Esophagus mucosa (tissue), 1 donor: ENCODE data around the gene SPTBN5. TPM values are rescaled to one million over a fixed set of nuclear protein-coding genes. Genes with fewer than 3 reads are reported as not detected.

Experiments used
- ATAC-seq: fragments of 200-7000 bp; cut with Tn5 transposase; one replicate; pipeline ENCODE4 v1.9.1; 2020
- total RNA-seq: library from RNA; stranded (reverse); gene quantifications from one replicate; pipeline ENCODE4 v1.2.4, GENCODE V29; 2023
- donor health status: DM: yes; HTN: yes; CAD: no.

SPTBN5 gene
- total RNA-seq, 1 donor from 2014 or later: 2.1 TPM

GRCh38 chr15:41926185-41927056 lies 32.6 kb upstream of the SPTBN5 start:
- ATAC-seq: no peak

DNA sequence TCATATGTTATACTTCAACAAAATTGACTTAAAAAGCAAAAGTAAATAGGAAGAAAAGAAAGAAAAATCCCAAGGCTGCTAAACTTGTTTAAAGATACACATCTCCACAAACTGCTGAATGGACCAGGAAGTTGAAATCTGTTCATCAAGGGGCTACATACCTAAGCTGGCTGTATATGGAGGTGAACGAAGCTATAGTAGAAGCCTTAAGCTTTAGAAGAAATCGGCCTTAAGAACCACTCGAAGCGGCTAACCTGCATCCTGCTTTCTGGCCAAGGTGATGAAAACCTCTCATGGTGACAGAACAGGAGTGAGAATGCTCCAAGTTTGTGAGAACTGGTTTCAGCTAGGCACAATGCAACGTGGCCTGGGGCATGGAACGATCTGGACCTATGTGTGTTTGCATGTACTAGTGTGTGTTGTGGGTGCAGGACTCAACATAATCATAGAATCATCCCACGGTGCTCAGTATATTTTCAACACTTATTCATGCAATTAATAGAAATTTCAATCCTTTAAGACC lies 31.3 kb upstream of the SPTBN5 start:
- ATAC-seq: no peak

GRCh38 chr15:41923401-41923997 lies 29.6 kb upstream of the SPTBN5 start:
- no peak for ATAC-seq

- ATAC-seq: no peak
These were observed 28.5 kb upstream of the SPTBN5 start for GRCh38 chr15:41922353-41922752.

- ATAC-seq: peak; percentile 46
These were observed 27.8 kb upstream of the SPTBN5 start for GRCh38 chr15:41921639-41922038.

DNA sequence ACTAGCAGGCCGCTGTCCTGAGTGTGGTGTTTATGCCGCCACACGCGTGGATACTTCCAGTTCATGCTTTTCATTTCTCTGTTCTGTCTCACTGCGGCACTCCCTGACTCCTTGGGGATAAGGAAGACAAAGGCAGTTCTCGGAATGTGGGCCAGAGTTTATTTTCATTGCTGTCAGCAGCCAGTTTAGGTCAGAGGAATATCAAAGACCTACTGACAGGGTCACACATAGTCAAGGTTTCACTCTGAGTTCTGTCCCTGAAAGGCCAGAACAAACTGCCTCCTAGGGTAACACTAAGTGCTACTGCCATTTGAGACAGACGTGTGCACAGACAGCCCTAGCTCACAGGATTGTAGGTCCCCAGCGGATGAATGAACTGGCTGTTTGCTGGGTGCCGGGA lies 27.3 kb upstream of the SPTBN5 start:
- ATAC-seq: no peak

DNA sequence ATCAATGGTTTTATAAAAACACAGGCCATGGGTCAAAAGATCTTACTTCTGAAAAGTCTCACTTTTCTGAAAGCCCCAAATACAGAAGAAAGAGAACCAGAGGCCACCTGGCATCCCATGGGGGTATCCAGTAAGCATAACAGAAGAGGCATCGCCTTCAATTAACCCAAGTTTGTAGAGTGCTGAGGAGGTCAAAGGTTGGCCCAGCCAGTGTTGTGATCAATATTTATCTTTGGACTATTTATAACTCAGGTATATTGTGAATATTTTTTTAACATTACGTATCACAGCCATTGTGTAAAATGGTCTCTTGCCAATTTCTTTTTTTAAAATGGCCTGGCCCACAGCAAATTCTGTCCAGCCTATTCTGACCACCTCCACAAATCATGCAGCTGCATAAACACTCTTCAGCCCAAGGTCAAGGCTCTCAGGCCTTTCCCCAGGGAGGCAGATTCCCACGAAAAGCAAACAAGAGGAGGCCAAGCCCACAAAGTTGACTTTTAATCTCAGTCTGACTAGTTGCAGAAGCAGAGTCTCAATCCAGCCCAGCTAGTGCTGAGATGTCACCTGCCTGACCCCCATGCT lies 26.2 kb upstream of the SPTBN5 start:
- no peak for ATAC-seq

GRCh38 chr15:41919201-41919820 lies 25.5 kb upstream of the SPTBN5 start:
- no peak for ATAC-seq

GRCh38 chr15:41918506-41919126 lies 24.8 kb upstream of the SPTBN5 start:
- ATAC-seq: no peak

DNA sequence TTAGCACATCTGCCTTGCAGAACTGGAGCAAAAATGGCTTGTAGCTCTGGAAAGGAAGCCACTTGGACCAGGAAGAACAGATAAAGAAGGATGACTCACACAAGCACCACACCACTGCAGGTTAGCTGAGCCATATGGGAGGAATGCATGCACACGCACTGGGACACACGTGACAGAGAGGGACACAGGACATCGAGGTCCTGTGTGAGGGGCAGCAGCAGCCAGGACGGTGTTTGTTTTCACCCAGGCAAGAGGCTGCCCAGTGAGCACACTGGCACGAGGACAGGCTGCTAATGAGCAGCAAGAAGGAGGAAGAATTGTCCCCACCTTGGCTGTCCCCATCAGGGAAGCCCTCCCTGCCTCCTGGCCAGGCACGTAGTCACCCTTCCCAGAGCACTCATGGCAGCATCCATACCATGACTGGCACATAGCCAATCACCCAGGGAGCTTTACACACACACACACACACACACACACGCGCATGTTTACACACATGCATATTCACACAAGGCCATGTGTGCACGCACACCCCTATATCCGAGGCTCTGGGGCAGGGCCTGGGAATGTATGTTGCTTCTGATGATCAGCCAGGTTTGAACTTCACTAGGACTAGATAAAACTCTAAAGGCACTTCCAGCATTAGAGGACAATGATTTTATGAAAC lies 24.0 kb upstream of the SPTBN5 start:
- peak; percentile 88 for ATAC-seq

DNA sequence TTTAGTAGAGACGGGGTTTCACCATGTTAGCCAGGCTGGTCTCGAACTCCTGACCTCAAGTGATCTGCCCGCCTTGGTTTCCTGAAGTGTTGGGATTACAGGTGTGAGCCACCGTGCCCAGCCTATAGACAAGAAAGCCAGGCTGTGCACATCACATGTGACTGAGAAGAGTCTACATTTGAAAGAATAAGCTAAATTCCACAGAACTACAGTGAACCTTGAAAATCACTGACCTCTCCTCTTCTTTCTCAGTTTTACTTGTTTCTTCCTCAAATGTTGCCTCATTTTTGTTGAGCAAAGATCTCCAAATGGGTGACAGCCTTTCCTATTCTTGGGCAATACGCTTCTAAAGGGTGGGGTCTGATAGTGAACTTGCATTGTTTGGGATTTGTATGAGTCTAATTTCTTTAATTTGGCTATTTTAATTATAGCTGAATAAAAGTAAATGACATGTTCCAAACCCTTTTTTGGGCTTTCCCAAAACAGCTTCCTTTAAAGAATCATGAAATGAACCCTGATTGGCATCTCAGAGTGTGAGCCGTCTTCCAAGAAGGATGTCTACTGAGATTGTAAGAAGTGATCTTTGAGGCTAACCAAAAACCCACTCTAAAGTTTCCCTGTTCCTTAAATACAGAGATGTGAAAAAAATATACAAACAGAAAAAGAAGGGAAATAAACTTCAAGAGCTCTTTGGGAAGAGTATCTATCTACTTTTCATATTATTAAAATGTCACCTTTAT lies 21.6 kb upstream of the SPTBN5 start:
- no peak for ATAC-seq

- ATAC-seq: no peak
These were observed 20.6 kb upstream of the SPTBN5 start for GRCh38 chr15:41914411-41914810.

DNA sequence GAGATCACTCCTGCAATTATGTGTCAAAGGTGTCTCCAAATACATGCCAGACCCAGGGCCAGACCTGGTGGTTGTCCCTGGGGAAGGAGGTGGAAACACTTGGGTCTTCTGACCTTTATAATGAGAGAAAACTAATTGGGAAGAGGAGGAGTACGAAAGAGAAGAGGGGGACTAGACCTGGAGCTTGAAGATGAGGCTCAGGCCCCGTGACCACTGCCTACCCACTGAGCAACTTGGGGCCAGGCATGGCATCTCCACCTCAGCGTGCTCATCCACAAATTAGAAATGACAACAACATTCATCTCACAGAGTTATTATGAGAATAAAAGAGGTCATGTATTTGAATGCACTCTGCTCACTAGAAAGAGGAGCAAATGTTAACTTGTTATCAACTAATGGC lies 19.4 kb upstream of the SPTBN5 start:
- ATAC-seq: no peak

- peak; percentile 87 for ATAC-seq
These were observed 18.0 kb upstream of the SPTBN5 start for GRCh38 chr15:41911691-41912345.

- no peak for ATAC-seq
These were observed 15.0 kb upstream of the SPTBN5 start for GRCh38 chr15:41908736-41909461.

- no peak for ATAC-seq
These were observed 13.3 kb upstream of the SPTBN5 start for GRCh38 chr15:41907141-41907540.

GRCh38 chr15:41906608-41907007 lies 12.8 kb upstream of the SPTBN5 start:
- ATAC-seq: no peak

DNA sequence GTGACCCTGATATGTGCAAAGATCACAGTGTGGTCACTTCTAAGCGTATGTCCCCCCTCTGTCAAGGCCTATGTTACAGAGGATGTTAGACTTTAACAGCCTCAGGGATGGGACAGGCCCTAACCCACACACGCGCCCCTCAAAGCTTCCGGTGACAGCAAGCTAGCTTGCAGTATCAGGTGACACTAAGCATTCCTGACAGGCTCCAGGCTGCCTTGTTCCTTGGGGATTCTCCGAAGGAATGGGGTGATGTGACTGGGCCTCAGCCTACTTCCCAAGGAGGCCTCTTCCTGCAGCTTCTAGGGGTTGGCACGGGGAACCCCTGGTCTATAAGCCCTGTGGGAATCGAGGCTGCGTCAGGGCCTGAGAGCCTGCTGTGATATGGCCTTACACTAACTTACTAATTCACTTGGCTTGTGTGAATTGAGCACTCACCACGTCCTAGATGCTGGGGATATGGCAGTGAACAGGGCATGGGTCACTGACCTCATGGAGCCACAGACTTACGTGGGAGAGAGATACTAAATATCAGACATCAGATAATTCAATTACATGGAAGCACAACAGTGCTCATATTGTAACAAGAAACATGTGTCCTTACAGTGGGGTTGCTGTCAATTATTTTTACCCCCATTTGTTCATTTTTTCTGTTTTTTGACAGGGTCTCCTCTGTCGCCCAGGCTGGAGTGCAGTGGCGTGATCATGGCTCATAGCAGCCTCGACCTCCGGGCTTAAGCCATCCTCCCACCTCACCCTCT lies 11.4 kb upstream of the SPTBN5 start:
- no peak for ATAC-seq

DNA sequence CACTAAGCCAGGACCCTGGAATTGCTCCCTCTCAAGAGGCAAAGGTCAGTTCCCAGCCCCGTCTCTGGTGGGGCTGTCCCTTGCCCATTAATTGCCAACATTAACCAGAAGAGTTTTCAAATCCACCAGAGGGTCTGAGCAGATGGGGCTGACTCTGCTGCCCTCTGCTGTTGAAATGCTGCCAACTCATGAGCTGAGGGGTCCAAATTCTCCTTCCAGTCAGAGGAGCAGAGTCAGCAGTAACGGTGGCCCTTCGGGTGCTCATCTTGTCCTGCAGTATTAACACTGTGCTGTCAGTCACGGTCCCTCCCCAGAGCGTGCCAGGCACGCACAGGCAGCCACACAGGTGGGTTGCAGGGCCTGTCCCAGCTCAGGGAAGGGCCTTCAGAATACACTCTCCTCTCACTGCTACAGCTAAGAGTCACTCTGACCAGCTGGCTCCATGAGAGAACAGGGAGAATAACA lies 10.7 kb upstream of the SPTBN5 start:
- peak; percentile 53 for ATAC-seq
